IPS-18c (cell line): Measurements from ENCODE around the gene STX17.
"Not testable (repeated sequence)": the region's sequence is repeated elsewhere in the genome, so short reads cannot be mapped to it uniquely, and the experiment has no call there.

Source experiments
- H3K4me3 ChIP-seq: 2 replicates; pipeline ENCODE4 v1.7.0; 2013; ENCODE audit warnings: low read depth, mild to moderate bottlenecking, low read length, moderate library complexity; ENCODE audit not compliant: insufficient read depth
- H3K9me3 ChIP-seq: one replicate; pipeline ENCODE4 v1.6.1; 2013; ENCODE audit warnings: mild to moderate bottlenecking, low read length, moderate library complexity; ENCODE audit not compliant: control insufficient read depth, insufficient read depth

The STX17 gene

DNA sequence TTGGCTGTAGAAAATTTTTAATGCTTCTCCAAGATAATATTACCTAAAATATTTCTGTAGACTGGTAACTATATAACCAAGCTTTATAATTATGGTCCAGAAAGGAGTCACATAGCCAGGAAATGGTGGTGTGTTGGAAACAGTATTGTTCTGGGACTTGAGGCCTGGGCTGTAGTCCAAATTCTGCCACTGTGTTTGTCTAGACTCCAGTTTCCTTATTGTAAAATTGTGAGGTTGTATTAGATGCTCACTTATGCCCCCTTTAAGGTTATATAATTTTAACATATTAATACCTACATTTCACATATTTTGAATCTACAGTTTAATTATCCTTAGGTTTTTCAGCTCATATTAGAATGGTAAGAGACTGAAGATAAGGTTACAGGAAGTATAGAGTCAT, 42.4 kb downstream of the STX17 start:
- H3K9me3 ChIP-seq: no peaks in the 10 kb centered on the region
- H3K4me3 ChIP-seq: no peak overlapping the region

DNA sequence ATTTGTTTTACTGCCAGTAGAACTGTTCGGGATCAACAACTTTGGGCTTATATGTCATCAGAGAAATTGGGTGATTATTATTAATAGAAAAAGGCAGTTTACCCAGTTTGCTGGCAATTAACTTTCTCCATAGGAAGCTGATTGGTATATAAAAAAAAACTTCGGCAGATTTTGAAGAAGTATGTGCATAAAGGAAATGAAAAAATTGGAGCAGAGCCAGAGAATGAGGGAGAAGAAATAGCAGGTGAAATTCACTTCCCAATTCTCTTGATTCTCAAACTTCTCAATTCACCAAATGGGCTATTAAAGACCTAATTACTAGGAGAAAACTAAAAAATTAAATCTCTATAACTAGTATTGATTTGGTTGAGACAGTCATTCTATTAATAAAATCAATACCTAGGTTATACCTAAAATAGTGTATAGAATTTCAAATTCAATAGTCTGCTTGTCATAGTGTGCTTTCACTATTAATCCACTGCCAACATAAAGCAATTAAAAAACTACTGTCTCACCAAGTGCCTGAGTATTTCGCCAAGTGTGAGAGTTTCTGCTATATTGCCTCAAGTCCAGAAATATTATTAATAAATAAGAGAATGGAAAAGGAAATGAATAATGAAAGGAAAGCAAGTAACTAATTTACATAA, 47.5 kb downstream of the STX17 start:
- Histone ChIP-seq H3K9me3 (no peaks in the 10 kb centered on the region), H3K4me3 (no peak overlapping the region)

DNA sequence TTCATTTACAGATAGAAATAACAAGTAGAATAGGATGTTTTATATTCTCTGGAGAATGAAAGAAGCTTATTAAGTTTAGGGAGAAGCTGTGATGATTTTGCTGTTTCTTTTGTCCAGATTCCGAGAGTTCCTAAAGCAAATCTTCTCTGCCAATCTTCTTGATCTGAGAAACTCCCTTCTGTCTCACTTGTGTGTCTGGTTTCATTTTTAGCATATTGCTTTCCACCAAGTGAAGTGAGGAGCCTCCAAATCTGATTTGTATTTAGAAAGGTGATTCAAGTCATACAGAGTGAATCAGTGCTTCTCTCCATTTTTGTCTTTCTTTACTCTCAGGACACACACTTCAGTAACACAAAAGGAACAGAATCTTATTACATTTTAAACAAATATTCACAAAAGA, 48.4 kb downstream of the STX17 start:
- no peaks in the 10 kb centered on the region for H3K9me3 ChIP-seq

DNA sequence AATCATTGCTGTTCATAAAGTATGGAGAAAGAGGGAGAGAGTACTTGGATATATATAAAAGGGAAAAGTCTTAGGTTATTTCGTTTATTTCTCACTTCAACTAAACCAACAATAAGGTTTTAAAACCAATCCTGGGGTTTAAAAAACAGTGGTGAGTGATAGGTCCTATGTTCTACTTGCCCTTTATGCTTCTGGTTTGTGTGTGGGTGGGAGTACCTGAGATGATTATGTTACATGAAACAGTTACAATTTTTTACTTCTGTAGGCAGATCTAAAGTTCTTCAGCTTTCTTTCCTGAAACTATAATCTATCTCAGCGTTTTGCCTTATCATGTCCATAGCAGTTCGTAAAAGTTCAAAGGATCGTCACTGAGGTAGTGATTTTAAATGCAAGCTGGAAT, 49.2 kb downstream of the STX17 start:
- H3K4me3 ChIP-seq: no peak overlapping the region
- H3K9me3 ChIP-seq: no peaks in the 10 kb centered on the region

More for the DNA sequence above, 48.4 kb downstream of the STX17 start:
- H3K4me3 ChIP-seq: no peak overlapping the region

DNA sequence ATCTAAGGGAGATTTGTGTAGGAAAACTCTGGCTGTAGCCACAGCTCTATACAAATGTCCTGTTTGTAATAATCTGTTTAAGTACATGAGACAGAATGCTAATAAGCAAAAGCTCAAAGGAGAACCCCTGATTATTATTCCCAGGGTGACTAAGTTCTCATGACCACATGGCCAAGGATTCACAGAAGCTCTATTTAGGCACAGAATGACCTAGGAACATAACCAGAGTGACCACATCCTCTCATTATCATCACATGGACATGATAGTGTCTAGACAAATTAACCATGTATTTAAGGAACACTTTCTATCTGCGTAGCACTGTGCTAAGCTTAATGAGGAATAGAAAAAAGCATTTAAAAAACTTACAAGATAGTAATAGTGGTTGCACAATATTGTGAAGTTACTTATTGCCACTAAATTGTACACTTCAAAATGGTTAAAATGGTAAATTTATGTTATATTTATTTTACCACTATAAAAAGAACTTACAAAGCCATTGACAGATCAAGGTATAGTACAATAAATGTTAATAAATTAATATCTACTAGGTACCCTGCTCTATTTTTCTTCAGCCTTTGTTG, 56.3 kb downstream of the STX17 start:
- H3K4me3 ChIP-seq: no peak overlapping the region
- H3K9me3 ChIP-seq: no peaks in the 10 kb centered on the region

DNA sequence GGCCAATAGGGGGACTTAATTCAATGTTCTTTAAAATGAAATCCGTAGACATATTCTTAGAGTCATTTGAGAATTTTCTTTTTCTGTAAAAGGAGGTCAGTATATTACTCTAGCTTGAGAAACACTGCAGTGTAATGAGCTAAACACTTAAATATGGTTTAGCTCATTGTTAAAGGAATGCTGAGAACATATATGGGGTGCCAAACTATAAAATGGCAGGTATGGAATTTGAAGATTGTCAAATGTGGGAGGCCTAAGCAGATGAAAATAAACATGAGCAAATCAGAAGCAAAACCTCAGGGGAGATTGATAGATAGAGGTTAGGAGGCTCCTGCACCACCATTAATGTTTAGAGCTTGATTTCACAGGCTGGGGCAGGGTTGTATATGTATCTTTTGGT, 57.9 kb downstream of the STX17 start:
- H3K4me3 ChIP-seq: no peak overlapping the region
- H3K9me3 ChIP-seq: no peaks in the 10 kb centered on the region

DNA sequence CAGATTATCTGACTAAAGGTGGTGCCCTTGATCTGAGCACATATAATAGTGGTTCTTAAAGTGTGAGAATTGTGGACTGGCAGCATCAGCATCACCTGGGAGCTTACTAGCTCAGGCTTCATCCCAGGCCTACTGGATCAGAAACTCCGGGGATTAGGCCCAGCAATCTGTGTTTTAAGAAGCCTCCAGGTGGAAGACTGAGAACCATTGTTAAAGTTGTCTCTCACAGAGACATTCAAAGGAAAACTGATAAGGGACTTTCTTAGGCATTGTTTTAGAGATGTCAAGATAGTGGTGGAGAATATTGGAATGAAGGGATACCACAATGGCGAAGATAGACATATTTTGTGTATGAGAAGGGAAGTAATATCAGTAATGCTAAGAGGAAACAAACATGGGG, 59.5 kb downstream of the STX17 start:
- Histone ChIP-seq H3K9me3 (no peaks in the 10 kb centered on the region), H3K4me3 (no peak overlapping the region)

DNA sequence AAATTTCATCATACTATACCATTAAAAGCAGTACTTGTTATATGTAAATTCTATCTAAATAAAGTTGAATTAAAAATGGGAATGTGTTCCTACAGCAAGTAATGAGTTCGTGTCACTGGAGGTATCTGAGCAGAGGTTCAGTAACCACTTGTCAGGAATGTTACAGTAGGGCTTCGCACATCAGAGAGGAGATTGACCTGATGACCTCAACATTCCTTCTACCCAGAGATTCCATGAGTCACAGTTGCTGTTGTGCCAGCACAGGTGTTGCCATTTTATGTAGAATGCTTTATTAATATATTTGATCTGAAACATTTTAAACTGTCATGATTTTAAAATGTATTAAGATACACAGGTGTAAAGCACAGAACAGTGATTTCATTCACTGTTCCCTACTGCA, 60.3 kb downstream of the STX17 start:
- no peaks in the 10 kb centered on the region for H3K9me3 ChIP-seq
- H3K4me3 ChIP-seq: no peak overlapping the region

DNA sequence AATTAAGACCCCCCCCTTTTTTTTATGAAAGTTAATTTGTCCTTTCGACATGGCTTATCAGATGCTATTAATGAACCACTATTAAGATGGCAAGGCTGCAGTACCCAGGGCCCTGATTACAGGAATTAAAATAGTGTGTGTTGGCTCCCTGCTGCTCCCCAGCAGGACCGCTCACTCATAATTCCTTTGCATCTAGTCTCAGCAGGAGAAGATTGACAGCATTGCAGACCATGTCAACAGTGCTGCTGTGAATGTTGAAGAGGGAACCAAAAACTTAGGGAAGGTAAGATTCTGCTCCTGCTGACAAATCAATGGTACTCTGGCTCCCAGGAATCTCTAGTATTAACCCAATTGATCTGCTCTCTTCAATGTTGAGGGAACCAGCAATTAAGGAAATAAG, 61.0 kb downstream of the STX17 start:
- no peaks in the 10 kb centered on the region for H3K9me3 ChIP-seq
- no peak overlapping the region for H3K4me3 ChIP-seq

DNA sequence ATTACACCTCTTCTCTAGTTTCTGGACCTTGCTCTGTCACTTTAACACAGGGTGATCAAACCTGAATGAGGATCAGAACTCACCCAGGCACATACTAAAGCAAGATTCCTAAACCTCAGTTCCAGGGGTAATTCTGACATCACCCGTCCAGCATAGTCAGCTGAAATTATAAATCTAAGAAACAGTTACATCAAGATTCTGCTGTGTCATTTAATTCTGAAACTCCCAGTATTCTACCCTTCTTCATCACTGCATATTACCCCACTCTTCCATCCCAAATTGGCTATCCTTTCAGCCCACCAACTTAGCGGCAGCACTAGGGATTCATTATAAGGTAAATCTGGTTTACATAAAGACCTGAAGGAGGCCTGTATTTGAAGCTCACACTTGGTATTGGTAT, 64.0 kb downstream of the STX17 start:
- H3K9me3 ChIP-seq: no peaks in the 10 kb centered on the region
- H3K4me3 ChIP-seq: no peak overlapping the region

DNA sequence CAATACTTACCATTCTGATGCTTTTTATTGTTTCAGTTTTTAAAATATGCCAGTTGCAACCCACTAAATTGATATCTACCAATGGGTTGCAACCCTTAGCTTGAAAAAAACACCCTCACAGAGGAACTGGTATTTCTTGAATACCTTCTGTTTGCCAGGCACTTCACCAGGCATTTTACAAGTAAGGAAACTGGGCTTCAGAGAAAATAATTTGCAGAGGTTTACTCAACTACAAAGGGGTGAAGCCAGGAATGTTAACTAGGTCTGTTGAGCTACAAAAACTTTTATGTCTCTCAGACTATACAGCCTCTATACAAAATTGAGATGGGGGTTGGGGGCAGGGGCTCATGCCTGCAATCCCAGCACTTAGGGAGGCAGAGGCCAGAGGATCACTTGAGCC, 65.0 kb downstream of the STX17 start:
- Histone ChIP-seq H3K9me3 (no peaks in the 10 kb centered on the region), H3K4me3 (no peak overlapping the region)

DNA sequence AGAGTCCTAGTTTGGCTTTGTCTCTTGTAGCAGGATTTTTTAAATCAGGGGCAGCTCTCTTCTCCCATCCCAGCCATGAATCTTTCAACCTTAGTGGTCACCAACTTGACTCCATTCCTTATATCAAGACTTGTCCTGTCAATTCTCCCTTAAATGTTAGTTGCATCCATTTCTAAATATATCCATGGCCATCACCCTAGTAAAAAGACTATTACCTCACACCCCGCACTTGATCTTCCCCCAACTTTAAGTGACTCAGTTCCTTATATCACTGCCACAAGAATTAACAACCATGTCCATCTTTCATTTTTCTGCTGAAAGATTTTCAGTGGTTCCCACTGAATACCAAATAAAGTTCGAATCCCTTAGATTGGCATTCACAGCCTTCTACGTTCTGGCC, 67.0 kb downstream of the STX17 start:
- H3K9me3 ChIP-seq: no peaks in the 10 kb centered on the region
- no peak overlapping the region for H3K4me3 ChIP-seq

DNA sequence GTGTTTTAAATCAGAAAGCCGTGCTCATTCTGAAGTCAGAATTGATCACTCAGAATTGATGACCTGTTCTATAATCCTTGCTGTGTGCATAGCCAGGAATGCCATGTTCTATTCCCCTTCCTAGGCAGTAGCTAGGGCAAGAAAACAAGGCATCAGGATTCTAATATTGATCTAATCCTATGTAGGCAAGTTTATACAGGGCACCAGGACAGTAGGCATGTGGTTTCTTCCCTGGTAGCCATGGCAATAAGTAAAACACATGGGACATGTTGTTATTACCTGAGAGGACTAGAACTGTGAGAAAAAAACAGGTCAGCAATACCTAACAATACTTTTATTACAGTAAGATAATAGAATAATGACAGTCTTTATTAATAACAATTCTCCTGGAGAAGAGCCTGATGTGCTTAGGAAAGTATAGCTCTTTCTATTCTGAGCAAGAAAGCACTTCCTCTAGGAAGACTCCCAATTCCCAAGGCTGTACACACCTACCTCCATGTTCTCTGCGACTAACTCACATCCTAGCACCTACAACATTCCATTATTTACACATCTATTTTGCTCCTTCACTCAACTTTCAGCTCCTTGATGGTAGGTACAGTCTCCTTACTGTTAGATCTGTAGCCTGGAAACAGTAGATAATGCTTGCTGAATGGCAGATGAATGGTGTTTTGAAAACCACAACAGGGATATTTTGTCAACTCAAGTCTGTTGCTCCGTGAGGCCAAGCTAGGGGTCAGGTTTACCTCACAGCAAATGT, 70.8 kb downstream of the STX17 start:
- Histone ChIP-seq H3K4me3 (no peak overlapping the region), H3K9me3 (no peaks in the 10 kb centered on the region)

DNA sequence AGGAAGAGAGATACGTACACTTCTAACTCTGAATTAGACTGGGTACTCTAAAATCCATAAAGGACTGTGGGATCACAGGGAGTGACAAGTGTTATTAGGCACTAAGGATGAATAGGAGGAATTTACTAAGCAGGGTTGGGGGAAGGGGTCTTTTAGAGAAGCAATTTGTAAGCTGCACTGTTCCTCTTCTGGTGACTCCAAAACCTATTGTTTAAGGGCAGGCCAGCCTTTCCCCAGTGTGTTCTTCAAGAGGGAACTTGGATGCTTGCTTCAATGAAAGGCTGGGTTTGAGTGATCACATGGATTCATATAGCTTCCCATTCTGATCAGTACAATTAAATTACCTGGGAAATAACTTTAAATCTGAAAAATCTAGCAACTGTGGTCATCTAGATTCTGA, 71.8 kb downstream of the STX17 start:
- no peaks in the 10 kb centered on the region for H3K9me3 ChIP-seq
- H3K4me3 ChIP-seq: no peak overlapping the region

DNA sequence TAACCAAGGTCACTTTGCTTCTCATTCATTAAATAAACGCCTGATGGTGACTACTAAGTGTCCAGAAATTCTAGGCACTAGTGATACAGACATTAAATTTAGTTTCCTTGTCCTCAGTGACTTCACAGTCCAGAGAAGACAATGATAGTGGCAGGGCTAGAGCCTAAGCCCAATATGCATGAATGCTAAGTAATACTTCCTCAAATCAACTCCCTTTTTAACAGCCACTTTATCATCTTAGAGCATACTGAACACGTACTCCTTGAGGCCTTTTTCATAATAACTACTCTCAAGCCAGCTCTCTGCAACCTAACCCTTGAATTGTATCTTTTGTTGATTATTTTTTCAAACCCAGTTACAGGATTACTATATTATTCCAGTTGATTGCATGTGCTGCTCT, 74.1 kb downstream of the STX17 start:
- H3K4me3 ChIP-seq: no peak overlapping the region
- no peaks in the 10 kb centered on the region for H3K9me3 ChIP-seq

DNA sequence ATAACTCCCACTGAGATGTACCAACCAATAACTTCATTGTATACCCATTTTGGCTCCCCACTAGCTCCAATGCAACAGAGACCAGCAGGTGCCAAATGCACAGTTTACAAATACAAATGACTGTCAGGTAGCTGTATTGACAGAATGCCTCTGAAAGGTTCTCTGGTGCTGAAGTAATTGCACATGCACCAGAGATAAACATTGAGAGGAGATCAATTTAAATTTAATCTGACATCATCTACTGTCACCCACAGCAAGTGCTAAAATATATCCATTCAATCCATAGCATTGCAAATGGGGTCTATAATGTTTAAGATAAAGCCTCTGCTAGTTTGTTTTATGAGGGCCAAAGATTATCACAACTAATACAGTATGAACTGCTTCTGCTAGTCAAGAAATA, 80.2 kb downstream of the STX17 start:
- Histone ChIP-seq H3K4me3 (no peak overlapping the region), H3K9me3 (peaks cover 9% of the 10 kb centered on the region)

DNA sequence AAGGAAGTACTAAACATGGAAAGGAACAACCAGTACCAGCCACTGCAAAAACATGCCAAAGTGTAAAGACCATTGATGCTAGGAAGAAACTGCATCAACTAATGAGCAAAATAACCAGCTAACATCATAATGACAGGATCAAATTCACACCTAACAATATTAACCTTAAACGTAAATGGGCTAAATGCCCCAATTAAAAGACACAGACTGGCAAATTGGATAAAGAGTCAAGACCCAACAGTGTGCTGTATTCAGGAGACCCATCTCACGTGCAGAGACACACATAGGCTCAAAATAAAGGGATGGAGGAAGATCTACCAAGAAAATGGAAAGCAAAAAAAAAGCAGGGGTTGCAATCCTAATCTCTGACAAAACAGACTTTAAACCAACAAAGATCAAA, 84.1 kb downstream of the STX17 start:
- H3K9me3 ChIP-seq: peaks cover 11% of the 10 kb centered on the region
- H3K4me3 ChIP-seq: not testable (repeated sequence)

DNA sequence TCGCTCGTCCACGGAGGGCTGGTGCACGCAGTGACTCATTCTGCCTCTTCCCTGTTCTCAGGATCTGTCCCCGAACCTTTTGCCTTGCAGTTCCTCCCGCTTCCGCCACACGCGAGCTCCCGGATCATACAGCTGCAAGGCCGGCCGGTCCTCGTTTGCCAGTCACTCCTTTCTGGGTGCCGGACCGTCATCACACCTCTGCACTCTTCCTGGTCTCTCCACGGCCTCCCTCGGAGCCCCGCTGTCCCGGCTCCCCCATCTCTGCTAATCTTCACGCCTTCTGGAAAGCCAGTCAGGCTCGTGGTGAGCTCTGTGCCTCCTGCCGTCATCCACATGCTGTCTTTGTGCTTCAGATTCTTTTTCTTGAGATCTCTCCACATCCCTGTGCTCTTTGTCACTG, 91.8 kb downstream of the STX17 start:
- peaks cover 2% of the 10 kb centered on the region for H3K9me3 ChIP-seq
- no peak overlapping the region for H3K4me3 ChIP-seq
